Measurements from ENCODE around the gene NAA40. TPM values are rescaled to one million over a fixed set of nuclear protein-coding genes. Genes with fewer than 3 reads are reported as not detected.
A peak's percentile ranks its signal among the peaks of the same experiment; 100 is the strongest.

The NAA40 gene
- total RNA-seq, 1 experiment from 2014 or later = 20.0 TPM

GRCh38 chr11:63913866-63914830 lies 24.7 kb upstream of the NAA40 start:
- no peak for DNase-seq (ENCODE audit: low spot score)

DNA sequence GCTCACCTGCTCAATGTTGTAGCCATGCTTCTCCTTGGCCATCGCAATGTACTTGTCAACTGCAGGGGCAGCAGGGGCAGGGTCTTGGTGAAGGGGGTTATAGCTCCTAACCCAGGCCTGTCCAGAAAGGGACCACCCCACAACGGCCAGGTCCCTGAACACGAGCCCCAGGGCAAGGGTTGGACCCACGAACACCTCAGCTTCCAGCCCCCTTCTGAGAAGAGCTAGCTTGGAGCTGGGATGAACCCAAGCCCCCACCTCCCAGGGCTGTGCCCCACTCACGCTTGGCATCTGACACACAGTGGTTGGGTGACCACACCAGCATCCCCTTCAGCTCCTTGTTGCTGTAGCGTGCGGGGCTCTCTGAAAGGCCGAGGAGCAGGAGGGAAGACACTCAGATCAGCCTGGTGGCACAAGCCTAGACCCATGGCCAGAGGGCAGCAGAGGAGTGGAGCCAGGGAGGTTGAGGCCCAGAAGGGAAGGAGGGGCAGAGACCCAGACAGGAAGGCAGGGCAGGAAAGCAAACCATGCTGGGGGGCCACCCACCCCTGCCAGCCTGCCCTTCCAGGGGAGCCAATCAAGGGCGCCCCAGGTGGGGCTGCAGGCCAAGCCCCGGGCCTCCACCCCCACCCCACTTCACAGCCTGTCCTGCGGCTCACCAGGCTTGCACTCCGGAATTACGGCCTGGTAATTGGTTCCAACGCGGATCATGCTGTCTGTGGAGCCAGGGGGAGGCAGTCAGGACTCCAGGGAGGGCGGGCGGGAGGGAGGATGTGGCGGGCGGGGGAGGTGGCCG lies 23.7 kb upstream of the NAA40 start:
- no peak for DNase-seq (ENCODE audit: low spot score)

DNA sequence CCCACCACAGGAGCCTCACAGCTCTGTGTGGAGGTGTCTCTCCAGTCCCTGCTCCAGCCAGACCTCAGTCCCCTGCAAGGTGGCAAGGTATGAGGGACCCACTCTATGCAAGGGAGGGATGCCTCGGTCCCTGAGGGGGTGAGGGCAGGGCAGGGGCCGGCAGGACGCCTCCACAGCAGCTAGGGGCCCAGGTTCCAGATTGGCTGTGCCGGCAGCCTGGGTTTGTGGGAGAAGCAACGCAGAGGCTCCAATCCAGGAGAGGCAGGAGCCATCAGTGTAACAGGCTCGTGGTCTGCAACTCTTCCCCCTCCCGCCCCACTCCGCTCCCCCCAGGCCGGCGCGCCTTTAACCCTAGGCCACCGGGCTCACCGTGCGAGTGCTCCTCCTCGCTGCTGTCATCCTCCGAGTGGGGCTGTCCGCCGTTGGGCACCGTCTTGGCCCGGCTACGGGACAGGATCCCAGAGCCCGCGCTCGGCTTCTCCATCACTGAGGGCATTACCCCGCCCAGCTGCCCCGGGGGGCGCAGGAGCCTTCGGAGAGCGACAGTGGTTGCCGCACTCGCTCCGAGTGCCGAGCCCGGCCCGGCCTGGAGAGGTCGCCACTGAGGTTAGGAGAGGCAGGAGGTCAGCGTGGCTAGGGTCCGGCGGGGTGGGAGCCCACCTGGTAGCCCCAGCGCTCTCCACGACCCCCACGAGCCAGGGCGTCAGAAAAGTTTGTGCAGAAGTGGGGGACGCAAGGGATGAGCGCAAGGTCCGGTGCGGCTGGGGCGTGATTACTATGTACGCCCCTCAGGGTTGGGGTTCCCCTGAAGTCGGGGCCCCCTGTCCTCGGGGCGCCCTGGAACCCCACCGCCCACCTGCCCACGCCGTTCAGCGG lies 22.6 kb upstream of the NAA40 start:
- DNase-seq (ENCODE audit: low spot score) = no peak

DNA sequence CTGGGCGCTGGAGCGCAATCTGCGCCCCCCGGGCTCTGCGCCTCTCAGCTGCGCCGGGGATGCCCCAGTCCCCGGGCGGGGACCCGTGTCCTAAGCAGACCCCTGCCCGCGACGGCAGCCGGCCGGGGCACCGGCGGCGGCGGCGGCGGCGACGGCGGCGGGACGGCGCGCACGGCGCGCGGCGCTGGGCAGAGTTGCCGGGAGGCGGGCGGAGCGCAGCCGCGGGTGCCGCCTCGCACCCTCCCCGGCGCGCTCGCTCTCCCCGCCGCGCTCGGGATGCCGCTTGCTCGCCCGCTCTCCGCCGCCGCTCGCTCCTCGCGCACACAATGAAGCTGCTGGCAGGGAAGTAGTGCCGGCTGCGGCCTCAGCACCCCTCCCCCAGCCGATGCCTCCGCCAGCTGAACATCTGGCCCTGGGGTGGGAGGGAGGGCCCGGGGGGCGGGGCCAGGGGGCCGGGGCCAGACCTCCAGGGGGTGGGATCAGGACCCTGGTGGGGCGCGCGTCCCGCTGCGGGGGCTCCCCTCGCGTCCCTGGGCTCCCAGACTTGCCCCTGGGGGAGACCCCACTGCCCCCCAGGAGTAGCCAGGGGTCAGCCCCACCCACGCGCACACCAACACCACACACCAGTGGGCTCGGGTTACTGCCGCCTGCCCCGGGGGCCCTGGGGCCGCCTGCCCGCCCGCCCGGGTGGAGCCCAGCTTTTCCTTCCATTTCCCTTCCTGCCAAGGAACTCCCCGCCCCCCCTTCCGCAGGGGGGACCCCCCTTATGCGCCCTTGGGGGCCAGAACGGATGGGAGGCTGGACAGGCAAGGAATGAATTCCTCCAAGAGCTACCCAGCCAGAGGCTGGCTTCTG lies 21.7 kb upstream of the NAA40 start, which contains the start of gene RCOR2:
Gene RCOR2, minus strand, starts transcription at position 328 of the 855 bp plus-strand sequence. CDS start 708 bp downstream, outside the sequence.
- peak; percentile 43 for DNase-seq (ENCODE audit: low spot score)

GRCh38 chr11:63917692-63918506 lies 20.9 kb upstream of the NAA40 start:
- peak; percentile 37 for DNase-seq (ENCODE audit: low spot score)

DNA sequence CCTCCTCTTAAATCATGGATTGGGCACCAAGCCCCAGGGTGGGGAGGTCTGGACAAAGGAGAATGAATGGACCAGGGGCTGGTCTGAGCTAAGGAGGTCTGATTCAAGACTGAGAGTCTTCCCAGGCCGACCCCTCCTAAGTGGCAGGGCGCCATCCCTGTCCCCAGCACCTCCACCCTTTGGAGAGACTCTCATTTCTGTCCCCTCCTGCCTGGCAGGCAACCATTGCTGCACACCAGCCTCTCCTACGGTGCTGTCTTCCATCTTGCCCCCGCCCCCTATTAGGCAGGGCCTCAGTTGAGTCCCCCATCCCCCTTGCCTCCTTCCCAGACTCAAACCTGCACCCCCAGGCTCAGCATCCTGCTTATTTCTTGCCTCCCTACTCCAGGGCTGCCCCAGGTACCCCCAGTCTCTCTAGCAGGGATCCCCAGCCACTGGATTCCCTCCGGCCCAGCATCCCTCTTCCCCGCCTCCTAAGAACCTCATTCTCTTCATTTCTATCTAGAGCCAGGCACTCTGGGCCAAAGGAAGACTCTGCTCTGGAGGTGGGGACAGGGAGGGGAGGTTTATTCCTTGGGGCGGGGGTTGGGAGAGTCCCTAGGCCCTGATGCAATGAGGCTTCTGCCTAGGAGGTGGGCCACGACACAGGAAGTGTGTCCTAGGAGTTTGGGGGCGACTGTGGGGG lies 20.2 kb upstream of the NAA40 start:
- no peak for DNase-seq (ENCODE audit: low spot score)

GRCh38 chr11:63919267-63920125 lies 19.3 kb upstream of the NAA40 start:
- DNase-seq (ENCODE audit: low spot score) = no peak

- DNase-seq (ENCODE audit: low spot score) = no peak
Observed at GRCh38 chr11:63920126-63920938, 18.5 kb upstream of the NAA40 start.

GRCh38 chr11:63920939-63921417 lies 17.8 kb upstream of the NAA40 start:
- DNase-seq (ENCODE audit: low spot score) = no peak

DNA sequence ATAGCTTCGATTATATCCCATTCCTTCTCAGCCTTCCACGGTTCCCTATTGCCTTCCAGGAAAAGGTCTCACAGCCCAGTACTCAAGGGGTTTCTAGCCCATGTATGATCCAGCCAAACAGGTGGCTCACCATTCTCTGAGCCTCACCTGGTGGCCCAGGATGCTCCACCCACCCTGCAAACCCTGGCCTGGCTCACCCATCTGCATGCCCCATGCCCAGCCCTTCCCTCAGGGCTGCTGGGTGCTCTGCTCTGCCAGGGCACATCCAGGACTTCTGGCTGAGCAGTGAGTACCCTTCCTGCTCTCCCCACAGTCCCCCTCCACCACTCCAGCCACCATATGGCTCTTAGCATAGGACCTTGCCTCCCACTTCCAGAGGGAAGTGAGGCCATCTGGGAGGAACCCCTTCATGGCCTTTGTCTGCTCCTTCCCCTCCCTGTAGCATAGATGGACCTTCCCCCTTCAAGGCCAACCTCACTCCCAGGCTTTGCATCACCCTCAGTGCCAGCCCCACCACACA lies 16.1 kb upstream of the NAA40 start:
- DNase-seq (ENCODE audit: low spot score) = no peak

DNA sequence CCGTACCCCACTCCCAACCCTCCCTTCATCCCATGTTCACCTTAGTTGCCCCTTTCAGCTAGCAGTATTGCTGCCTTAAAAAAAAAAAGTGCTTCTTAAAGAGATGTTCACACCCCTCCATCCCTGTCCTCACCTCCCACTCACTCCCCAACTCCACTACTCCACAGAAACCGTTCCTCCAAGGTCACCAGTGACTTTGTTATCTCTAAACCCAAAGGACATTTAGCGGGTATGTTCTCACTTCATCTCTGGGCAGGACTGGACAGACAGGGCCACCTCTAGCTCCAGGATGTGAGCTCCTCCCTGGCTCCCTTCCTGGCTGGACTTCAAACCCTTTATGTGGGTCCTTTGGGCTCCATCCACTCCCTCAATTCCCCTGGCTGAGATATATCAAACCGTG lies 15.5 kb upstream of the NAA40 start:
- DNase-seq (ENCODE audit: low spot score) = no peak

GRCh38 chr11:63929616-63930015 lies 9.2 kb upstream of the NAA40 start:
- DNase-seq (ENCODE audit: low spot score) = no peak

DNA sequence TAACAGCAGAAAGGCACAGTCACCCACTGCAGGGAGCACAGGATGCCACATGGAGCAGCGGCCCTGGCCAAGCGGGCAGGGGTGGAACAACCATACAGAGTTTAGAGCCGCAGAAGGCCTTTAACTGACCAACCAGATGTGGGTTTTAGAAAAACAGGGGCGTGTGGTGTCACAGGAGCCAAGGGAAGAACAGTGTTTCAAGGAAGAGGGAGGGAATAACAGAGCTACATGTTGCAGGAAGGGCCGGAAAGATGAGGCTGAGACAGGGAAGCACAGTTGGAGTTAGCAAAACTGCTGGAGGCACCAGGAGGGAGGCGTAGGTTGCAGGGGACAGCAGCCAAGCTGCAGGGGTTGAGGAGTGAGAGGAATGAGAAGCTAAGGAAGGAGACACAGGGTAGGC lies 7.8 kb upstream of the NAA40 start:
- DNase-seq (ENCODE audit: low spot score) = no peak

DNA sequence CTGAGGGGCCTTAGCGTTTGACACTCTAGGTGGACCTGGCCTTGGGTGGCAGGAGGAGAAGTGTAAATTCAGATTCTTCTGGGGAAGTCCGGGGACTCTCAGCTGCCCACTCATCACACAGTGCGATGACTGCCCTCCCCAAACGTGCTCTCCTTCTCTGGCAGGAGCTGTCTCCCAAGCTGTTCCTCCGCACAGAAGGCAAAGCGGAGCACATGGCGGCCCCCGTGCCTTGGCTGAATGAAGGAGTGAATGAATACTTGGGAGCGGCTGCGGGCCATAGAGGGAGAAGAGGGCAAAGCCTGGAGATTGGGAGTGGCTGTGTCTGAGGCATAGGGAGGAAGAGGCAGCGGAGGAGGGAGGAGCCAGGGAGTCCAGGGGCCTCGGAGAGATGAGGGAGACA lies 6.9 kb upstream of the NAA40 start:
- no peak for DNase-seq (ENCODE audit: low spot score)

DNA sequence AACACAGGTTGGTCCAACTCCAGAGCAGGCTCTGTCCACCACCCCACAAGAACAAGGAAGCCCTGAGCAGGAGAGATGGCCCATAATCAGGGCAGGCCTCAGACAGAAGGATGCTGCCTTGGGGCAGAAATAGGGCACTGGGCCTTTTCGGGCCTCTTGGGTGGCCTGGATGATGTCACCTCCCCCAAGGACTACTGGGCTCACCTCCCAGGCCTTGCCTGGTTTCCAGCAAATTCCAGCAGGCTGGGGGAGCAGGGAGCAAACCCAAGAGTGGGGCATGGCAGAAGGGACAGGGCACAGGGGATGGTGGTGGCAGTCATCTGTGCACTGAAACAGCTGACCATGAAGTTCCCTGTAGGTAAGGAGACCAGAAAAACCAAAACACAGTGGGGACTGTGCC lies 5.3 kb upstream of the NAA40 start:
- no peak for DNase-seq (ENCODE audit: low spot score)

- no peak for DNase-seq (ENCODE audit: low spot score)
Observed at GRCh38 chr11:63937713-63938478, 906 bp upstream of the NAA40 start.

Measured in HT-29 (cell line).